ENCODE results near the gene XYLT1.
A peak's percentile ranks its signal among the peaks of the same experiment; 100 is the strongest.
"Not testable (repeated sequence)": the region's sequence is repeated elsewhere in the genome, so short reads cannot be mapped to it uniquely, and the experiment has no call there.

Gene XYLT1

DNA sequence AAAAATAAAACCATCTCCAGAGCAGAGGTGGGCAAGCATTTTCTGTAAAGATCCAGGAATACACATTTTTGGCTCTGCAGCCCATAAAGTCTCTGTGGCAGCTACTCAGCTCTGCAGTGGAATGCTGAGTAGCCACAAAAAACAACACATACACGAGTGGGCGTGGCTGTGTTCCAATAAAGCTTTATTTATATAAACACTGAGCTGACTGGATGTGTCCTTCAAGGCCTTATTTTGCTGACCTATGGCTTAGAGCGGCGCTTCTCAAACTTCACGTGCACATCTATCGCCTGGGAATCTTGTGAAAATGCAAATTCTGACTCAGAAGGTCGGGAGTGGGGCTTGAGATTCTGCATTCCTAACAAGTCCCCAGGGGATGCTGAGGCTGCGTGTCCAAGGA is 39.7 kb downstream of the XYLT1 start:
- no peak for DNase-seq (ENCODE audit: low read depth in 2 of 2)

DNA sequence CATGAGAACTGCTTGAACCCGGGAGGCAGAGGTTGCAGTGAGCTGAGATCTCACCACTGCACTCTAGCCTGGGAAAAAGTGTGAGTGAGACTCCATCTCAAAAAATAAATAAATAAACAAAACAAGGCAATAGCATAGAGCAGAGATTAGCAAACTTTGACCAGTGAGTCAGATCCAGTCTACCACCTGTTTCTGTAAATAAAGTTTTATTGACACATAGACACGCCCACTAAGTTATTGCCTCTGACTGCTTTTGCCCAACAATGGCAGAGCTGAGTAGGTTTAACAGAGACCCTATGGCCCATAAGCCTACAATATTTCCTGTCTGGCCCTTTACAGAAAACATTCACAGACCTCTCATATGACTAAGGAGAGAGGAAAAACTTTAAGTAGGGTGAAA is 44.3 kb downstream of the XYLT1 start:
- DNase-seq (ENCODE audit: low read depth in 2 of 2), result no peak

- DNase-seq (ENCODE audit: low read depth in 2 of 2), result no peak
These were observed 46.0 kb downstream of the XYLT1 start for GRCh38 chr16:17424771-17425170.

- no peak for DNase-seq (ENCODE audit: low read depth in 2 of 2)
These were observed 47.5 kb downstream of the XYLT1 start for GRCh38 chr16:17423221-17423620.

GRCh38 chr16:17420816-17421215 is 49.9 kb downstream of the XYLT1 start:
- DNase-seq (ENCODE audit: low read depth in 2 of 2), result no peak

DNA sequence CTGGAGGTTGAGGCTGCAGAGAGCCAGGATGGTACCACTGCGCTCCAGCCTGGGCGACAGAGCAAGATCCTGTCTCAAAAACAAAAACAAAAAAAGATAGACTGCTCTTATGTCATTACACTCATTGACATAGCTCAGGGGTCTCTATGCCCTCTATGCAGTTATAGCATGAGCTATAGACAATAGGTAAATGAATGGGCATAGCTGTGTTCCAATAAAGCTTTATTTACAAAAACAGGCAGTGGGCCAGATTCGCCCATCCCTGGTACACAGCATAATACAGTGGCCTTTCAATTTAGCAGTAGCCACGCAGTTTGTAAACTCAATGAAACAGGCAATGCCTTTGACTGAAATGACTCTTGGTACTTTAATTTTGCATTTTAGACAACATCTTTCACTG is 51.5 kb downstream of the XYLT1 start:
- no peak for DNase-seq (ENCODE audit: low read depth in 2 of 2)

- DNase-seq (ENCODE audit: low read depth in 2 of 2), result no peak
These were observed 53.0 kb downstream of the XYLT1 start for GRCh38 chr16:17417740-17418139.

- DNase-seq (ENCODE audit: low read depth in 2 of 2), result peak; percentile 15 to 46
These were observed 54.1 kb downstream of the XYLT1 start for GRCh38 chr16:17416461-17417311.

GRCh38 chr16:17414916-17415315 is 55.8 kb downstream of the XYLT1 start:
- DNase-seq (ENCODE audit: low read depth in 2 of 2), result no peak

DNA sequence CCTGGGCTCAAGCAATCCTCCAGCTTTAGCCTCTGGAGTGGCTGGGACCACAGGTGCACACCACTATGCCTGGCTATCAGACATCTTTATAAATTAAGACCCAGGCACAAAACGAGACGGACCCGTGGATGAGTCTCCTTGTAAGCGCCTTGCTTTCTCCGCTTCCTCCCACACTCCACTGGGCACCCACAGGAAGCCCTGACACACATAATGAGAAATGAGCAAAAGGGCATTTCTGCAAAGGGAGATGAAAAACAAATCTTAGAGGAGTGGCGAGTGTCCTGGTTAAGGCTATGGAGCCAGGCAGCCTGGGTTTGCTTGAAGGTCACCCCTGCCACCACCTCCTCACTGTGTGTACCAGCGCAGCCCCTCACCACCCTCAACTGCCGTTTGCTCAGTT is 56.3 kb downstream of the XYLT1 start:
- peak; percentile 24 to 38 for DNase-seq (ENCODE audit: low read depth in 2 of 2)

DNA sequence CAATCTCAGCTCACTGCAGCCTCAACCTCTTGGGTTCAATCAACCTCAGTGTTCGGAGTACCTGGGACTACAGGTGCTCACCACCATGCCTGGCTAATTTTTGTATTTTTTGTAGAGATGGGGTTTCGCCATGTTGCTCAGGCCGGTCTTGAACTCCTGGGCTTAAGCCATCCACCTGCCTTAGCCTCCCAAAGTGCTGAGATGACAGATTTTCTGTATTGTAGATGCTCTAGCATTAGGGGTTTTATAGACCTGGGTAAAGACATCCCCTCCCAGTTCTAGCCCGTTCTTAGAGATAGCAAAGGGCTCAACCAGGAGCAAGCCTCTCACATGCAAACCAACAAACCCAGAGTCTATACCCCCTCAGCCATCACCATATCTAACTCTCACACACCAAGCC is 57.3 kb downstream of the XYLT1 start:
- no peak for DNase-seq (ENCODE audit: low read depth in 2 of 2)

GRCh38 chr16:17412791-17413190 is 58.0 kb downstream of the XYLT1 start:
- DNase-seq (ENCODE audit: low read depth in 2 of 2), result no peak

GRCh38 chr16:17412221-17412620 is 58.5 kb downstream of the XYLT1 start:
- no peak for DNase-seq (ENCODE audit: low read depth in 2 of 2)

DNA sequence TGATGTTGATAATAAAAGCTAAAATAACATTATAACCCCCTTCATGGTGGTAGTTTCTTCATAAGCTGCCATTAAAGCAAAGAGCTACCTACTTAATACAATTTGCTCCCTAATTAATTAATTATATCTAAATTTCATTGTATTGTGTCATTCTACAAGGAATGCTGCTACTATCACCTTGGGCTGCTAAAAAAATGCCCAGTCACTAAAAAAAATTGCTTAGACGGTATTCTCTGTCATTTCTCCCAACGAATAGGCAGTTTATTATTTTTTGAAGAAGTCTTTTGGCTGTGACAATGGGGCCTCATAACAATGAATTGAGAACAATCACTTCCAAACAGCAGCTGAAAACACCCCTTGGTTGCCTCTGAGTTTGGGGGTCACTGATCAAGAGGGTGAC is 59.5 kb downstream of the XYLT1 start:
- DNase-seq (ENCODE audit: low read depth in 2 of 2), result no peak

DNA sequence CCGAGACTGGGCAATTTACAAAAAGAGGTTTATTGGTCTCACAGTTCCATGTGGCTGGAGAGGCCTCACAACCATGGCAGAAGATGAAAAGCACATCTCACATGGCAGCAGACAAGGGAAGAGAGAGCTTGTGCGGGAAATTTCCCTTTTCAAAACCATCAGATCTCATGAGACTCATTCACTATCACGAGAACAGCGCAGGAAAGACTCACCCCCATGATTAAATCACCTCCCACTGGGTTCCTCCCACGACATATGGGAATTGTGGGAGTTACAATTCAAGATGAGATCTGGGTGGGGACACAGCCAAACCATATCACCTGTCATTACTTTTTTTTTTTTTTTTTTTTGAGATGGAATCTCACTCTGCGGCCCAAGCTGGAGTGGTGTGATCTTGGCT is 60.4 kb downstream of the XYLT1 start:
- DNase-seq (ENCODE audit: low read depth in 2 of 2), result not testable (repeated sequence)

GRCh38 chr16:17409894-17410293 is 60.9 kb downstream of the XYLT1 start:
- DNase-seq (ENCODE audit: low read depth in 2 of 2), result no peak

GRCh38 chr16:17408955-17409441 is 61.8 kb downstream of the XYLT1 start:
- no peak for DNase-seq (ENCODE audit: low read depth in 2 of 2)

GRCh38 chr16:17408296-17408695 is 62.5 kb downstream of the XYLT1 start:
- DNase-seq (ENCODE audit: low read depth in 2 of 2), result no peak

DNA sequence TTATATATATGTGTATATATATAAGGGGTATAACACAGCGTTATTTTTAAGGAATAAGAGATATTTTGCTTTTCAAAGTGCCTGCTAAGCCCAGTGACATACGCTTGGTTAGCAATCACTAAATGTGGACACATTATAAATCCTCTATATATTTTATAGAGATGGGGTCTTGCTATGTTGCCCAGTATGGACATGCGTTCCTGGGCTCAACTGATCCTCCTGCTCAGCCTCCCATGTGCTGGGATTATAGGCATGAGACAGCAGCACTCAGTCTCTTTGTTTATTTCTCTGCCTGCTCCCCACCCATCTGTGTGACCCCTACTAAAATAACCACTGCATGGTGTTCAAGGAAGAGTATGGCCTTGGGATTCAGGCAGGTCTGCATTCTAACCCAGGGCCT is 63.4 kb downstream of the XYLT1 start:
- no peak for DNase-seq (ENCODE audit: low read depth in 2 of 2)

GRCh38 chr16:17404941-17405689 is 65.6 kb downstream of the XYLT1 start:
- no peak for DNase-seq (ENCODE audit: low read depth in 2 of 2)

- no peak for DNase-seq (ENCODE audit: low read depth in 2 of 2)
These were observed 66.8 kb downstream of the XYLT1 start for GRCh38 chr16:17403859-17404545.

DNA sequence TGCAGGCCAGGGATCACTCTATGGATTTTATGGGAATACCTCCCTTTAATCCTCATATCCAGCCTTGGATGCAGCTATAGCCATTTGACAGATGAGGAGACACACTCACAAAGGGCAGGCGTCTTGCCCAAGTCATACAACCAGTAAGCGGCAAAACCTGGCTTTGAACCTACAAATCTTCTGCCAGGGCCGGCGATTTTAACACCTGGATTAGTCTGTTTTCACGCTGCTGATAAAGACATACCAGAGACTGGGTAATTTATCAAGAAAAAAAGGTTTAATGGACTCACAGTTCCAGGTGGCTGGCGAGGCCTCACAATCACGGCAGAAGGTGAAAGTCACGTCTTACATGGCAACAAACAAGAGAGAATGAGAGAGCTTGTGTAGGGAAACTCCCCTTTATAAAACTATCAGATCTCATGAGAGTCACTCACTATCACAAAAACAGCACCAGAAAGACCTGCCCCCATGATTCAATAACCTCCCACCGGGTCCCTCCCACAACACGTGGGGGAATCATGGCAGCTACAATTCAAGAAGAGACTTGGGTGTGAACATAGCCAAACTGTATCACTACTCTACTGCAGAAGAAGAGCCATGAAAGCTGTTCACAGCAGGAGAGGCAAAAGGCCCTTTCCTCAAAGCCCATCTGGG is 67.5 kb downstream of the XYLT1 start:
- no peak for DNase-seq (ENCODE audit: low read depth in 2 of 2)

Measured in stimulated activated CD4-positive, alpha-beta T cell treated with anti-CD3 and anti-CD28 coated beads, Interleukin-4, amount 100 ng/mL, for 48 hours (primary cell).